ENCODE measurements around the gene NAB2.
A peak's percentile ranks its signal among the peaks of the same experiment; 100 is the strongest.

NAB2 gene

GRCh38 chr12:57135527-57136326 lies 46.8 kb downstream of the NAB2 start:
- TF ChIP-seq CTCF (IDR thresholded peaks at IDR 0.05; ENCODE audit: low read depth, low read length) (no peak), MYC (IDR thresholded peaks at IDR 0.05; ENCODE audit: low read depth, low read length) (no peak), MAX (IDR thresholded peaks at IDR 0.05; ENCODE audit: low read depth, low read length) (no peak), POLR2A (IDR thresholded peaks at IDR 0.05; ENCODE audit: extremely low read depth, insufficient read length) (no peak)
- DNase-seq (ENCODE audit: low read depth): no peak
- no peak overlapping the region for H3K4me3 ChIP-seq (ENCODE audit: low read depth, low read length)

- TF ChIP-seq MAX (IDR thresholded peaks at IDR 0.05; ENCODE audit: low read depth, low read length): no peak
- no peak for TF ChIP-seq MYC (IDR thresholded peaks at IDR 0.05; ENCODE audit: low read depth, low read length)
- no peak for TF ChIP-seq POLR2A (IDR thresholded peaks at IDR 0.05; ENCODE audit: extremely low read depth, insufficient read length)
- TF ChIP-seq CTCF (IDR thresholded peaks at IDR 0.05; ENCODE audit: low read depth, low read length): no peak
- DNase-seq (ENCODE audit: low read depth): peak; percentile 56
- no peak overlapping the region for H3K4me3 ChIP-seq (ENCODE audit: low read depth, low read length)
Measured at GRCh38 chr12:57138526-57139272, 49.8 kb downstream of the NAB2 start.

- peak; percentile 73 for DNase-seq (ENCODE audit: low read depth)
- TF ChIP-seq MAX (IDR thresholded peaks at IDR 0.05; ENCODE audit: low read depth, low read length) (0 out of 2 replicates have a peak, but pooled peaks have one; percentile 16), CTCF (IDR thresholded peaks at IDR 0.05; ENCODE audit: low read depth, low read length) (no peak), POLR2A (IDR thresholded peaks at IDR 0.05; ENCODE audit: extremely low read depth, insufficient read length) (no peak)
Measured at GRCh38 chr12:57139796-57140649, 51.1 kb downstream of the NAB2 start.

GRCh38 chr12:57141249-57141648 lies 52.3 kb downstream of the NAB2 start:
- no peak overlapping the region for H3K4me3 ChIP-seq (ENCODE audit: low read depth, low read length)
- TF ChIP-seq MYC (IDR thresholded peaks at IDR 0.05; ENCODE audit: low read depth, low read length): no peak
- TF ChIP-seq CTCF (IDR thresholded peaks at IDR 0.05; ENCODE audit: low read depth, low read length): no peak
- no peak for TF ChIP-seq MAX (IDR thresholded peaks at IDR 0.05; ENCODE audit: low read depth, low read length)
- no peak for TF ChIP-seq POLR2A (IDR thresholded peaks at IDR 0.05; ENCODE audit: extremely low read depth, insufficient read length)
- DNase-seq (ENCODE audit: low read depth): no peak

More at GRCh38 chr12:57139796-57140649, 51.1 kb downstream of the NAB2 start:
- no peak overlapping the region for H3K4me3 ChIP-seq (ENCODE audit: low read depth, low read length)

- no peak for TF ChIP-seq MYC (IDR thresholded peaks at IDR 0.05; ENCODE audit: low read depth, low read length)
- TF ChIP-seq CTCF (IDR thresholded peaks at IDR 0.05; ENCODE audit: low read depth, low read length): no peak
- TF ChIP-seq POLR2A (IDR thresholded peaks at IDR 0.05; ENCODE audit: extremely low read depth, insufficient read length): no peak
- TF ChIP-seq MAX (IDR thresholded peaks at IDR 0.05; ENCODE audit: low read depth, low read length): no peak
Measured at GRCh38 chr12:57142121-57142520, 53.2 kb downstream of the NAB2 start.

More at GRCh38 chr12:57142121-57142520, 53.2 kb downstream of the NAB2 start:
- DNase-seq (ENCODE audit: low read depth): no peak
- no peak overlapping the region for H3K4me3 ChIP-seq (ENCODE audit: low read depth, low read length)
